COR-L47 (cell line): ENCODE results near the gene DCTN2.
"Not testable (repeated sequence)": the region's sequence is repeated elsewhere in the genome, so short reads cannot be mapped to it uniquely, and the experiment has no call there.

Experiments used
- DNase-seq: peaks from one replicate; lab custom pipeline; 2025; lab: John Stamatoyannopoulos, UW

DCTN2 gene

DNA sequence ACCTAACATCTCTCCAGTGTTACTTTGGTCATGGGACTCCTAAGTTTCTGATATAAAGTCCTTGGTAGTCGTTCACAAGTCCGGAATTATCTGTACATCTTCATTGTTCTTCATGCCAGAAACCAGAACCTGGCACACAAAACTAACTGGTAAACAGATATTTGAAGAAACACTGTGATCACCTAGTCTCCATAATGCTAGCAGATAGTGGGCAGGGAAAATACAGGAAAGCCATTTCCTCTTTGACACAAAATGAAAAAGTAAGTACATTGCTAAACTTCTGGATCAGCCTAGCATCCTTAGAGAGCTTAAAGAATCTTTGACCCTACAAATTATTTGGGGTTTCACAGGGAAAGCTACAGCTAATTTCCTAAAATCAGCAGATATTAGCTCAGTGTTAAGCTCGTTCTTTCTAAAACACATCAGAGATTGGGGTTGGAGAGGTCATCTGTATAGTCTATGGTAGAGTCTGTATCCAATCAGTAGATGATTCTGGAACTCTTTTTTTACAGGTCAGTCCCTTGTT, 31.5 kb downstream of the DCTN2 start:
- DNase-seq, result no peak

DNA sequence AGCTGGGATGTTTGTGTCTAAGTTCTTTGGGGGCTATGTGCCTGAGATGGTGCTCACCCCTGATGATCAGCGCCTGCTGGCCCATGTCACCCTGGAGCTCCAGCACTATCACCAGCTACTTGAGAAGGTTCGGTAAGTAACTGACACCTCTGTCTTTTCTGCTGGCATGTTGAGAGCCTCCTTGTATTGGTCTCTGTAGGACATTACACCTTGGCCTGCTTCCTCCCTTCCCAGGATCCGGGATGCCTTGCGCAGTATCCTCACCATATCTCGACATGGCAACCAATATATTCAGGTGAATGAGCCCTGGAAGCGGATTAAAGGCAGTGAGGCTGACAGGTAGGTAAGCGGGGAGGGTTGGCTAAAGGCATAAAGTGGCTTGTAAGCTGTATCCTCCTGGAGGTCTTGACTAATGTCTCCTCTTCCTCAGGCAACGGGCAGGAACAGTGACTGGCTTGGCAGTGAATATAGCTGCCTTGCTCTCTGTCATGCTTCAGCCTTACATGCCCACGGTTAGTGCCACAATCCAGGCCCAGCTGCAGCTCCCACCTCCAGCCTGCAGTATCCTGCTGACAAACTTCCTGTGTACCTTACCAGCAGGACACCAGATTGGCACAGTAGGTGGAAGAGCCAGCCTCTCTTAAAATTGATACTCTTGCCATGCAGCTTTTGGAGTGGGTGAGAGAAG, 32.1 kb downstream of the DCTN2 start:
- peak; percentile 75 for DNase-seq

DNA sequence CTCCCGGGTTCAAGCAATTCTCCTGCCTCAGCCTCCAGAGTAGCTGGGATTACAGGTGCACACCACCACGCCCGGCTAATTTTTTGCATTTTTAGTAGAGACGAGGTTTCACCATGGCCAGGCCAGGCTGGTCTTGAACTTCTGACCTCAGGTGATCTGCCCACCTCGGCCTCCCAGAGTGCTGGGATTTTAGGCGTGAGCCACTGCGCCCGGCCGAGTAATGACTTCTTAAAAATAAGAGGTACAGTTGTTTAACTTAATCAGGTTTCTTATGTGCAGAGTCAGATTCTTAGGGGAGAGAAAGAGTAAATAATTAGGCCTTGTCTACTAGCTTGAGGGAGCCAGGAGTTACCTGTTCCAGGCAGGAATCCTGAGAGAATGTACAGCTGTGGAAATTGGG, 32.7 kb downstream of the DCTN2 start:
- not testable (repeated sequence) for DNase-seq

DNA sequence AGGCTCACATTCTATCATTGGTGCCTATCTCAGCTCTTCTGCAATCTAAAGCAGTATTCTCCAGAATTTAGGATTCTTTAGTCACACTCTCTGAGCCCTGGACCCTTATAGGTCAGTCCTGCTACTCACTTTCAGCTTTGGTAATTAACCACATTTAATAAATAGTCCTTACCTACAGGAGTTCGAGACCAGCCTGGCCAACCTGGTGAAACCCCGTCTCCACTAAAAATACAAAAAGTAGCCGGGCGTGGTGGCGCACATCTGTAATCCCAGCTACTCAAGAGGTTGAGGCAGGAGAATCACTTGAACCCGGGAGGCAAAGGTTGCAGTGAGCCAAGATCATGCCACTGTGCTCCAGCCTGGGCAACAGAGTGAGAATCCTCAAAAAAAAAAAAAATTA, 33.3 kb downstream of the DCTN2 start:
- not testable (repeated sequence) for DNase-seq

DNA sequence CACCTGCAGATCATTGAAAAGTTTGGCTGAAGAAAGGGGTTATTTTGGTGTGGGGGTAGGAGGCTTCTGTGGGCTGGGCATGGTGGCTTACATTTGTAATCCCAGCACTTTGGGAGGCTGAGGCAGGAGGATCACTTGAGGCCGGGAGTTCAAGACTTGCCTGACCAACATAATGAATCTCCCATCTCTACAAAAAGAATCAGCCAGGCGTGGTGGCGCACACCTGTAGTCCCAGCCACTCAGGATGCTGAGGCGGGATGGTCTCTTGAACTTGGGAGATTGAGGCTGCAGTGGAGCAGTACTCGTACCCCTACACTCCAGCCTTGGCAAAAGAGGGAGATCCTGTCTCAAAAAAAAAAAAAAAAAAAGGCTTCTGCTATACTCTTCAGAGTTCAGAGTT, 33.7 kb downstream of the DCTN2 start:
- DNase-seq, result no peak

DNA sequence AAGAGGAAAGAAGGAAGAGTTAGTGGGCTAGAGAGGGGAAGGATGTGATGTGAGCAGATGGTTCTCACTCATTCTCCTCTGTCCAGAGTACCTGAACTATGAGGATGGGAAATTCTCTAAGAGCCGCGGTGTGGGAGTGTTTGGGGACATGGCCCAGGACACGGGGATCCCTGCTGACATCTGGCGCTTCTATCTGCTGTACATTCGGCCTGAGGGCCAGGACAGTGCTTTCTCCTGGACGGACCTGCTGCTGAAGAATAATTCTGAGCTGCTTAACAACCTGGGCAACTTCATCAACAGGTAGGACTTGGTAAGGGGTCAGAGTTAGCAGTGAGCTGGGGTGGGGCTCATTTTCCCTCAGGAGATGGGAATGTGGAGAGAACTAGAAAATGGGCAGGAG, 34.3 kb downstream of the DCTN2 start:
- DNase-seq, result no peak

DNA sequence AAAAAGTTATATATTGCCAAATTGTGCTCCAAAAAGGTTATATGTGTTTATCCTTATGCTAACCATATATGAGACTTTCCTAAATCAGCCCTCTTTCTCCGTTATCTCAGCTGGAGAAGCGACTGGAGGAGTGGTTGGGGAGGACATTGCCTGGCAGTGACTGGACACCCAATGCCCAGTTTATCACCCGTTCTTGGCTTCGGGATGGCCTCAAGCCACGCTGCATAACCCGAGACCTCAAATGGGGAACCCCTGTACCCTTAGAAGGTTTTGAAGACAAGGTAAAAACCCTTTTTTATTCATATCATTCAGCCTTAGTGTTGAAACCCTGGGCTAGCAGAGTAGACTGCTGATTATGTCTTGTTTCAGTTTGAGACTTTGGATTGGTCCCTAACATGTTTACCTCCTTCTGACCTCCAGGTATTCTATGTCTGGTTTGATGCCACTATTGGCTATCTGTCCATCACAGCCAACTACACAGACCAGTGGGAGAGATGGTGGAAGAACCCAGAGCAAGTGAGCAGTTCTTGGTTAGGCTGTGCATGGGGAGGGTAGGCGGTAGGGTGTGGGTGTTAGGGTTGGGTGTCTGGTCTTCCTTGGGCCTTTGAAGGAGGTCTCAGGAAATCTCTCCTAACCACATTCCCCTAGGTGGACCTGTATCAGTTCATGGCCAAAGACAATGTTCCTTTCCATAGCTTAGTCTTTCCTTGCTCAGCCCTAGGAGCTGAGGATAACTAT, 35.2 kb downstream of the DCTN2 start:
- DNase-seq, result no peak

DNA sequence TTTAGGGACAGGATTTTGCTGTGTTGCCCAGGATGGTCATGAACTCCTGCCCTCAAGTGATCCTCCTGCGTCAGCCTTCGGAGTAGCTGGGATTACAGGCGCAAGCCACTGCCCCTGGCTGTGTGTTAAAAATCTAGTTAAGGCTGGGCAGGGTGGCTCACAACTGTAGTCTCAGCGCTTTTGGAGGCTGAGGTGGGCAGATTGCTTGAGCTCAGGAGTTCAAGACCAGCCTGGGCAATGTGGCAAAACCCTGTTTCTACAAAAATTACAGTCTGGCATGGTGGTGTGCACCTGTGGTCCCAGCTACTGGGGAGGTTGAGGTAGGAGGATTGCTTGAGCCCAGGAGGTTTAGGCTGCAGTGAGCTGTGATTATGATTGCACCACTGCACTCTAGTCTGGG, 35.8 kb downstream of the DCTN2 start:
- no peak for DNase-seq

DNA sequence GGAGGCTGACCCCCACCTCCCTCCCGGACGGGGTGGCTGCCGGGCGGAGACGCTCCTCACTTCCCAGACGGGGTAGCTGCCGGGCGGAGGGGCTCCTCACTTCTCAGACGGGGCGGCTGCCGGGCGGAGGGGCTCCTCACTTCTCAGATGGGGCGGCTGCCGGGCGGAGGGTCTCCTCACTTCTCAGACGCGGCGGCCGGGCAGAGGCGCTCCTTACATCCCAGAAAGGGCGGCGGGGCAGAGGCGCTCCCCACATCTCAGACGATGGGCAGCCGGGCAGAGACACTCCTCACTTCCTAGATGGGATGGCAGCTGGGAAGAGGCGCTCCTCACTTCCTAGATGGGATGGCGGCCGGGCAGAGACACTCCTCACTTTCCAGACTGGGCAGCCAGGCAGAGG, 39.2 kb downstream of the DCTN2 start:
- not testable (repeated sequence) for DNase-seq

DNA sequence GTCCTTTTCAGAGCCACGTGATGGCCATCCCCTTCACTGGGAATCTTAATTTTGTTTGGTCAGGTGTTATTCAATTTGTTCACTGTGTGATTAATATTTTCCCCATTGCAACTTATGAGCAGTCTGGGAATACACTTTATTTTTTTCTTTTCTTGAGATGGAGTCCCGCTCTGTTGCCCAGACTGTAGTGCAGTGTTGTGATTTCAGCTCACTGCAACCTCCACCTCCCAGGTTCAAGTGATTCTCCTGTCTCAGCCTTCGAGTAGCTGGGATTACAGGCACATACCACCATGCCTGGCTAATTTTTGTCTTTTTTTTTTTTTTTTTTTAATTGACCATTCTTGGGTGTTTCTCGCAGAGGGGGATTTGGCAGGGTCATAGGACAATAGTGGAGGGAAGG, 40.5 kb downstream of the DCTN2 start:
- DNase-seq, result not testable (repeated sequence)

DNA sequence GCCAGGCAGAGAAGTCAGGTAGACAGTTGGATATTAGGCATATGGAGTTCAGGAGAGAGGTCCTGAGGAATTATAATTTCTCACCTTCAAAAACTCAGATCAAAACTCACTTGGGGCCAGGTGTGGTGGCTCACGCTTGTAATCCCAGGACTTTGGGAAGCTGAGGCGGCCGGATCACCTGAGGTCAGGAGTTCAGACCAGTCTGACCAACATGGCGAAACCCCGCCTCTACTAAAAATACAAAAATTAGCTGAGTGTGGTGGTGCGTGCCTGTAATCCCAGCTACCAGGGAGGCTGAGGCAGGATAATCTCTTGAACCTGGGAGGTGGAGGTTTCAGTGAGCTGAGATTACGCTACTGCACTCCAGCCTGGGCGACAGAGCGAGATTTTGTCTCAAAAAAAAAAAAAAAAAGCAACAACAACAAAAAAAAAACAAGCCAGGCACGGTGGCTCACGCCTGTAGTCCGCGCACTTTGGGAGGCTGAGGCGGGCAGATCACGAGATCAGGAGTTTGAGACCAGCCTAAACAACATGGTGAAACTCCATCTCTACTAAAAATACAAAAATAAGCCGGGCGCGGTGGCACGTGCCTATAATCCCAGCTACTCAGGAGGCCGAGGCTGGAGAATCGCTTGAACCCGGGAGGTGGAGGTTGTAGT, 44.6 kb downstream of the DCTN2 start:
- DNase-seq, result not testable (repeated sequence)

DNA sequence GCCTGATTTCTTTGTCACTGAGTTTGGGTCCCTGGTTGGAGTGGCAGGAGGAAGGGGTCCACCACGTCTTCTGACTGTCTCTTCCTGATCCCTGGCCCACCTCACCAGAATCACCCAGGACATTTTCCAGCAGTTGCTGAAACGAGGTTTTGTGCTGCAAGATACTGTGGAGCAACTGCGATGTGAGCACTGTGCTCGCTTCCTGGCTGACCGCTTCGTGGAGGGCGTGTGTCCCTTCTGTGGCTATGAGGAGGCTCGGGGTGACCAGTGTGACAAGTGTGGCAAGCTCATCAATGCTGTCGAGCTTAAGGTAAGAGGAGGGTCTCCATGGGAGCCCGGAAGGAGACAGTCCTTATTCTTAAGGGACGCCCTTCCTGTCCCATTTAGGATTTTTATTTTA, 46.8 kb downstream of the DCTN2 start:
- no peak for DNase-seq

DNA sequence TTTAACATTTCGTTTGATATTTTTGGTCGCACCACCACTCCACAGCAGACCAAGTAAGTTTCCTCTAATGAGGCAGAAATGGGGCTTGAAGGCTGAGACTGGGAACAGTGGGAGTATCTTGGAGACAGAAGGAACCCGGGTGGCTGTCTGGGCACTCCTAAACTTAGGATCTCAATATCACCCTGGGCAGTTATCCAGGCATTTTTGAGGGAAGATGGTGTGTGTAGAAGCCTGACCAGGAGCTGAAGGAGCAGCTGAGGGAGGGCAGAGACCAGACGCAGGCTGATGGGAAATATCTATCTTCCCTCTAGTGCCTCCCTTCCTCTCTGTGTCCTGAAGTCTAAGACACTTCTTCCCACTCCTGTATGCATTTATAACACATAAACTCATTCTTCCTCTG, 48.4 kb downstream of the DCTN2 start:
- DNase-seq, result no peak

DNA sequence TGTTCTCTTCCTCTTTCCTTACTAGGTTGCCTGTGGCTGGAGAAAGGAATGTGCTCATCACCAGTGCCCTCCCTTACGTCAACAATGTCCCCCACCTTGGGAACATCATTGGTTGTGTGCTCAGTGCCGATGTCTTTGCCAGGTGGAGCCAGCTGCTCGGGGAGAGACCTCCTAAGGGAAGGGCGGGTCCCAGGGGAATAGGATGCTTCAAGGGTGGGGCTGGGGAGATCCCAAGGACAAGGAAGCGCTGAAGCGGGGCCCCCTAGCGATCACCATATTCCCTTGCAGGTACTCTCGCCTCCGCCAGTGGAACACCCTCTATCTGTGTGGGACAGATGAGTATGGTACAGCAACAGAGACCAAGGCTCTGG, 48.9 kb downstream of the DCTN2 start:
- DNase-seq, result no peak

DNA sequence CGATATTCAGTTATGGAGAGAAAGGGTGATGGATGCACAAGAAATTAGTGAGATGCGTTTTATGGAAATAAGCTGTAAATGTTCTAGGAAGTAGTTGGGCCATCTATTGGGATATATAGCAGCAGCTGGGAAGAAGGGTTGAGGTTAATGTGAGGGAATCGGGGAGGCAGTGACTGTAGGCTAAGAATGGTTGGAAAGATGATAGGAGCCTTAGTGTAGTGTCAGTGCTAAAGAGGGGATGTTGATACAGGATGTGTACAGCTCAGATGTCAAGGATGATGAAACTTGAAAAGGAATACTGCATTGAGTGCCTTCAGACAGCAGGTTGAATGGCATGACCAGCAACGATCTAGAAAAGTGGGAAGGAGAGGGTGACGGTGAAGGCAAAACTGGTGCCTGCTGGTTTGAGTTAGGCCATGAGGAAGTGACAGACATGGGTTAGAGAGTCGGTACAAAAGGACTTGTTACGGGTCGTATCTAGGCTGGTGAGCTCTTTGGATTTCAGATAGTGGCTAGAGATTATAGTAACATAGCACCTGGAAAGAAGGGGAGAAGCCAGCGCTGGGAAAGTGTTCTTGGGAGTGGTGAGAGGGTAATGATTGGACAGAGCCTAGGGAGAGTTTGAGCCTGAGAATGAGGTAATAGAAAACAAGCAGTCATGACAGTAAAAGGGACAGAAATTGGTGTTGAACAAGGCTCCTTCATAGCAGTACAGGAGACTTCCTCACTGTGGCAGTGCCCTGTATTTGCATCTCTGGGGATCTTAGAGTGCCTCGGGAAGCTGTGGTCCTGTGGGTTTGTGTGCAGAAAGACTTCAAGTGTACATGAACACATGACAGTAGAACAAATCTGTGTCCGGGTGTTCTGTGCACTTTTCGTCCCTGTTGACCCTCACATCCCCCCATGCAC, 49.5 kb downstream of the DCTN2 start:
- DNase-seq, result no peak

DNA sequence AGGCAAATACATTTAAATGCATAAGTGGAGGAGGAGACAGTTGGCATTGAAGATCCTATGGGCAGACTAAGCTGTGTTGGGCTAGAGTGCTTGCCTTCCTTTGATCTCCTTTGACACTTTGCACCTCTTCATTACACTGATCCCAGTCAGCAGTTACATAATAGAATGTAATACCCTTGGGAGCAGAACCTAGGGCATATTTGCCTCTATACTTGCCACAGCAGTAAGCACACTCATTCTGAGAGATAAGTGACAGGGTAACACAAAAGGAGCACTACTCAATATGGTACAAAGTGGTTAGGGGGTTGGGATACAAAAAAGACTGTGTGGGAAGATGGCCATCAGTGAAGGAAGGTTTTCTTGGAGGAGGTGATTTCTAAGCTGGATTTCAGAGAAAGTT, 50.2 kb downstream of the DCTN2 start:
- no peak for DNase-seq

DNA sequence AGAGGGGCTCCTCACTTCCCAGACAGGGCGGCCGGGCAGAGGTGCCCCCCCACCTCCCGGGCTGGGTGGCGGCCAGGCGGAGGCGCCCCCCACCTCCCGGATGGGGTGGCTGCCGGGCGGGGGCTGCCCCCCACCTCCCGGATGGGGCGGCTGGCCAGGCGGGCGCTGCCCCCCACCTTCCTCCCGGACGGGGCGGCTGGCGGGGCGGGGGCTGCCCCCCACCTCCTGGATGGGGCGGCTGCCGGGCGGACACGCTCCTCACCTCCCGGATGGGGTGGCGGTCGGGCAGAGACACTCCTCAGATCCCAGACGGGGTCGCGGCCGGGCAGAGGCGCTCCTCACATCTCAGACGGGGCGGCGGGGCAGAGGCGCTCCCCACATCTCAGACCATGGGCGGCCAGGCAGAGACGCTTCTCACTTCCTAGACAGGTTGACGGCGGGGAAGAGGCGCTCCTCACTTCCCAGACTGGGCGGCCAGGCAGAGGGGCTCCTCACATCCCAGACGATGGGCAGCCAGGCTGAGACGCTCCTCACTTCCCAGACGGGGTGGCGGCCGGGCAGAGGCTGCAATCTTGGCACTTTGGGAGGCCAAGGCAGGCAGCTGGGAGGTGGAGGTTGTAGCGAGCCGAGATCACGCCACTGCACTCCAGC, 51.8 kb downstream of the DCTN2 start:
- DNase-seq, result not testable (repeated sequence)

DNA sequence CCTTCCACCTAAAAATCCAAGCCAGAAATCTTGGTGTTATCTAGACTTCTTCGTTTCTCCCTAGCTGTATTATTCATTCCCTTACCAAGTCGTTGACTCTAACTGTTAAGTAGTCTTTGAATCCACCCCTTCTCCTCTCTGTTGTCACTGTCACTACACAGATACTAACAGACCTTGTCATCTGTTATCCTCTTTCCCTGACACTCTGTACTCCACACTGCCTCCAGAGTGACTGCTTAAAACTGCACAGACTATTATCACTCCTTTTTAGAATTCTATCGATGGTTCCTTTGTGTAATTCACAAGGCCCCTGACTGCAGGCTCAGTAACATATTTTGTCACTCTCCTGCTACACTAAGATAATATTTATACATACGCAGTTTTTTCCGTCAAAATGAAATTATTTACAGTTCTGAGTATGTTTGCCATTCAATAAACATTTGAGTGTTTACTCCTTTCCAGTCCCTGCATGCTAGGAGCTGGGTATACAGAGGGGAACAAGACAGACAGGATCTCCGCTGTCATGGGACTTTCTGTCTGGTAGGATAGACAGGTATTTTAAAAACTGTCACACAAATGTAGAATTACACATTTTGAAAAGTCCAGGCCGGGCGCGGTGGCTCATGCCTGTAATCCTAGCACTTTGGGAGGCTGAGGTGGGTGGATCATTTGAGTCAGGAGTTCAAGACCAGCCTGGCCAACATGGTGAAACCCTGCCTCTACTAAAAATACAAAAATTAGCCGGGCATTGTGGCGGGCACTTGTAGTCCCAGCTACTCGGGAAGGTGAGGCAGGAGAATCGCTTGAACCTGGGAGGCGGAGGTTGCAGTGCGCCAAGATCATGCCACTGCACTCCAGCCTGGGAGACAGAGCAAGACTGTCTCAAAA, 55.4 kb downstream of the DCTN2 start:
- DNase-seq, result no peak

DNA sequence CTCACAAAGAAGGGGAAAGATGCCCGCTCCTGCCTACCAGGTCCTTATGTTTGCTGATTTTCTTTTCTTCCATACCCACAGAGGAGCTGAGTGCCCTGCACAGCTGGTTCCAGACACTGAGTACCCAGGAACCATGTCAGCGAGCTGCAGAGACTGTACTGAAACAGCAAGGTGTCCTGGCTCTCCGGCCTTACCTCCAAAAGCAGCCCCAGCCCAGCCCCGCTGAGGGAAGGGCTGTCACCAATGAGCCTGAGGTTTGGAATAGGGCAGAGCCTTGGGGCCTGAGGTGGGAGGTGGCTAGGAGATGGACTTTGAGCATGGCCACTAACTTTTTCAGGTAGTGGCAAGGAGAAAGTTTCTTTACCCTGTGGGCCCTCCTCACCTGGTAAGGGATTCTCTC, 56.9 kb downstream of the DCTN2 start:
- no peak for DNase-seq

DNA sequence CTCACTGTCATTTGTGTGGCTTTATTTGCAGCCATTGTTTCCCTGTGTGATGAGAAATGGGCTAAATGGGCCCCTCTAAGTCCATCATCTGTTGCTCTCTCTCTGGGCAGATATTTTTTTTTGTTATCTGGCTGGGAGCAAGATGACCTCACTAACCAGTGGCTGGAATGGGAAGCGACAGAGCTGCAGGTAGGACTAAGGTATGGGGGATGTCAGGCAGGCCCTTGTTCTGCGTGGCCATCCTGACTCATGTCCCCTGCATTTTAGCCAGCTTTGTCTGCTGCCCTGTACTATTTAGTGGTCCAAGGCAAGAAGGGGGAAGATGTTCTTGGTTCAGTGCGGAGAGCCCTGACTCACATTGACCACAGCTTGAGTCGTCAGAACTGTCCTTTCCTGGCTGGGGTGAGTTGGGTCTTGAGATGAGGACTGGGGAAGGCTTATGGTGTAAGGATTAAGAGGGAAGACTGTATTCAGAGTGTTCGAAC, 57.8 kb downstream of the DCTN2 start:
- DNase-seq, result no peak
